ENCODE results near the gene SLC7A1.

Gene SLC7A1

DNA sequence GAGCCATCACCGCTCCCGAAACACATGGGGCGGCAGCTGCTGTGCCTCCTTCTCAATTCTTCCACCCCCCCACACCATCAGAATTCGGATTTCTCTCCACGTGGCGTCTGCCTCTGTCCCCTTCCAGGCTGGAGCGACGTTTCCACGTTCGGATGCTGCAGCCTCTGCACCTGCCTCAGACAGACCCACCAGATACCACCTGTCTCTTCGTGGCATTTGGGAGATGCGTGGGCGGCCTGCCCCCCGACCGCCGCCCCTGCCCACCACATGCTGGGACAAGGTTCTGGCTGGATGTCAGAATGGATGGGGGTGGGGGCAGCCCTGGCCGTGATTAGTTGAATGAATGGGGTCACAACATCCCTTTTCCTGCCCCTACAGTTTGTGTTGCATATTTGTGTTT, 90.0 kb downstream of the SLC7A1 start:
- Histone ChIP-seq H3K79me2 (ENCODE audit: control insufficient read depth, low read length) (no peaks in the 10 kb centered on the region), H3F3A (ENCODE audit: control insufficient read depth, insufficient read depth) (peaks cover 12% of the 10 kb centered on the region), H3K27me3 (ENCODE audit: control insufficient read depth, low read length) (peaks cover 8% of the 10 kb centered on the region), H3K9me3 (ENCODE audit: control insufficient read depth, insufficient read depth, low read length) (no peaks in the 10 kb centered on the region), H4K20me1 (ENCODE audit: control insufficient read depth, insufficient read depth, low read depth, low read length) (peaks cover 5% of the 10 kb centered on the region), H3K4me1 (ENCODE audit: control insufficient read depth, low read length) (no peaks in the 10 kb centered on the region), H3K9me2 (replicated peaks; ENCODE audit: control insufficient read depth, low read length) (no peaks in the 10 kb centered on the region), H3K36me3 (ENCODE audit: control insufficient read depth, low read length) (no peaks in the 10 kb centered on the region), H3K4me2 (ENCODE audit: low read length) (no peak overlapping the region), H3K4me3 (ENCODE audit: low read length) (no peak overlapping the region), H3K27ac (ENCODE audit: low read depth, low read length) (no peak overlapping the region)
- no peak for TF ChIP-seq EZH2phosphoT487 (IDR thresholded peaks at IDR 0.05; ENCODE audit: borderline replicate concordance, low read length)
- TF ChIP-seq, protein P1, sequence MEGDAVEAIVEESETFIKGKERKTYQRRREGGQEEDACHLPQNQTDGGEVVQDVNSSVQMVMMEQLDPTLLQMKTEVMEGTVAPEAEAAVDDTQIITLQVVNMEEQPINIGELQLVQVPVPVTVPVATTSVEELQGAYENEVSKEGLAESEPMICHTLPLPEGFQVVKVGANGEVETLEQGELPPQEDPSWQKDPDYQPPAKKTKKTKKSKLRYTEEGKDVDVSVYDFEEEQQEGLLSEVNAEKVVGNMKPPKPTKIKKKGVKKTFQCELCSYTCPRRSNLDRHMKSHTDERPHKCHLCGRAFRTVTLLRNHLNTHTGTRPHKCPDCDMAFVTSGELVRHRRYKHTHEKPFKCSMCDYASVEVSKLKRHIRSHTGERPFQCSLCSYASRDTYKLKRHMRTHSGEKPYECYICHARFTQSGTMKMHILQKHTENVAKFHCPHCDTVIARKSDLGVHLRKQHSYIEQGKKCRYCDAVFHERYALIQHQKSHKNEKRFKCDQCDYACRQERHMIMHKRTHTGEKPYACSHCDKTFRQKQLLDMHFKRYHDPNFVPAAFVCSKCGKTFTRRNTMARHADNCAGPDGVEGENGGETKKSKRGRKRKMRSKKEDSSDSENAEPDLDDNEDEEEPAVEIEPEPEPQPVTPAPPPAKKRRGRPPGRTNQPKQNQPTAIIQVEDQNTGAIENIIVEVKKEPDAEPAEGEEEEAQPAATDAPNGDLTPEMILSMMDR (IDR thresholded peaks at IDR 0.05; ENCODE audit: low read depth, low read length, poor library complexity, severe bottlenecking): no peak

DNA sequence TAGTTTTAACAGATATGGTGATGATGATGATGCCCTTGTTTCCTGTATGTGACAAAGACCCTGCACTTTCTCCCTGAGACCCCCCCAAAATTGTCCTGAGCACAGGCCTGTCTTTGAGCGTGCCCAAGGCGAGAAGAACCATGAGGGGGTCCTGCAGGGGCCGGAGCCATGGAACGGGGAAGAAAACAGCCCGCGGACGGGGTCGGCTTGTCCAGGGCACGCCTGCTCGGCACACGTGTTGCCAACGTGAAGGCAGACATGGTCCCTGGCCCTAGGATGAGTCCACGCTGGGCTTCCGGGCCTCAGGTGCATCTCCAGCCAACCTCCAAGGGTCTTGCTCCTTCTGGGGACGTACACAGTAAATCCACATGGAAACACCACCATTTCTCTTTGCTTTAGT, 90.8 kb downstream of the SLC7A1 start:
- Histone ChIP-seq H3K9me3 (ENCODE audit: control insufficient read depth, insufficient read depth, low read length) (no peaks in the 10 kb centered on the region), H3K9me2 (replicated peaks; ENCODE audit: control insufficient read depth, low read length) (no peaks in the 10 kb centered on the region), H4K20me1 (ENCODE audit: control insufficient read depth, insufficient read depth, low read depth, low read length) (peaks cover 5% of the 10 kb centered on the region), H3K4me1 (ENCODE audit: control insufficient read depth, low read length) (no peaks in the 10 kb centered on the region), H3K36me3 (ENCODE audit: control insufficient read depth, low read length) (no peaks in the 10 kb centered on the region), H3K4me3 (ENCODE audit: low read length) (no peak overlapping the region), H3K27ac (ENCODE audit: low read depth, low read length) (no peak overlapping the region), H3K4me2 (ENCODE audit: low read length) (no peak overlapping the region), H3F3A (ENCODE audit: control insufficient read depth, insufficient read depth) (peaks cover 9% of the 10 kb centered on the region; the same call in 1 of the 2 replicates), H3K79me2 (ENCODE audit: control insufficient read depth, low read length) (no peaks in the 10 kb centered on the region), H3K27me3 (ENCODE audit: control insufficient read depth, low read length) (peaks cover 16% of the 10 kb centered on the region)
- TF ChIP-seq EZH2phosphoT487 (IDR thresholded peaks at IDR 0.05; ENCODE audit: borderline replicate concordance, low read length): no peak
- TF ChIP-seq, protein P1 (IDR thresholded peaks at IDR 0.05; ENCODE audit: low read depth, low read length, poor library complexity, severe bottlenecking): no peak

DNA sequence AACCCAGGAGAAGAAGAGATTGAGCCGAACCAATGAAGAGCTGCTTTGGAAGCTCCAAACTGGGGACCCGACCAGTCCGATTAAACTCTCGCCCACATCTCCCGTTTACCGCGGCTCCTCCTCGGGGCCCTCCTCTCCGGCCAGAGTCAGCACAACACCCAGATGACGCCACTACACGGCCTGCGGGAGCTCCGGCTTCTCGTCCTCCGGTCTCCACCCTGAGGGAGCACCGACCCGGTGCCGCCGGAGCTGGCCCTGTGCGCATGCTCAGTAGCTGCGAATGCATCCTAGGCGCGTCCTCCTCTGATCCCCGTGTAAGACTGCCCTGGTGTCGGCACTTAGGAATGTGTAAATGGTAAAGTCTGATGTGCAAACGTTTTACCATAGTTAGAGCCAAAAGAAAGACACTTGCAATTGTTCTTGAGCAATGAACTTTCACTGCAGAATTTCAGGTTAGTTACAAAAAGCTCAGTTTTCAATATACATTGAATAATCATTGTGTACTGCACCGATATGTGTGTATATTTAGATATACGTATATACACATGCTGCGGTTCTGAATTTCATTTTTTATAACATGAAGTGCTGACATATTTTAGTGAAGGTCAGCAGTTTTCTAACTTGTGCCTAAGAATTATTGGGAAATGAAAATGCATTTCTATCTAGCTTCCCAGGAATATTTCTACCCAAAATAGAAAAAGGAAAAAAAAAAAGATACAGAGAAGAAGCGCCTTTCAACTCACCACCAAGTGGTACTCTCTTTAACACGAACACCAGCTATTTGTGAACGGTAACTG, 92.2 kb downstream of the SLC7A1 start:
- TF ChIP-seq EZH2phosphoT487 (IDR thresholded peaks at IDR 0.05; ENCODE audit: borderline replicate concordance, low read length): no peak
- TF ChIP-seq, protein P1 (IDR thresholded peaks at IDR 0.05; ENCODE audit: low read depth, low read length, poor library complexity, severe bottlenecking): no peak
- no peaks in the 10 kb centered on the region for H3K9me3 ChIP-seq (ENCODE audit: control insufficient read depth, insufficient read depth, low read length)
- H4K20me1 ChIP-seq (ENCODE audit: control insufficient read depth, insufficient read depth, low read depth, low read length): peaks cover 5% of the 10 kb centered on the region
- H3K4me1 ChIP-seq (ENCODE audit: control insufficient read depth, low read length): no peaks in the 10 kb centered on the region
- H3K4me3 ChIP-seq (ENCODE audit: low read length): no peak overlapping the region
- peaks cover 21% of the 10 kb centered on the region for H3K27me3 ChIP-seq (ENCODE audit: control insufficient read depth, low read length)
- H3K79me2 ChIP-seq (ENCODE audit: control insufficient read depth, low read length): no peaks in the 10 kb centered on the region
- H3K36me3 ChIP-seq (ENCODE audit: control insufficient read depth, low read length): no peaks in the 10 kb centered on the region
- no peak overlapping the region for H3K27ac ChIP-seq (ENCODE audit: low read depth, low read length)
- no peak overlapping the region for H3K4me2 ChIP-seq (ENCODE audit: low read length)
- no peaks in the 10 kb centered on the region for H3F3A ChIP-seq (ENCODE audit: control insufficient read depth, insufficient read depth)
- no peaks in the 10 kb centered on the region for H3K9me2 ChIP-seq (replicated peaks; ENCODE audit: control insufficient read depth, low read length)

Data from DOHH2 (cell line).